Measurements from ENCODE around the gene NR2F1-AS1. TPM values are rescaled to one million over a fixed set of nuclear protein-coding genes. Genes with fewer than 3 reads are reported as not detected.

Gene NR2F1-AS1
- polyA plus RNA-seq, 2 of the 4 experiments (the other 2 are of a cell fraction), result 5.5 to 8.3 TPM

GRCh38 chr5:93576994-93577853, 3.8 kb downstream of the NR2F1-AS1 start:
- Histone ChIP-seq H3K9me3 (no peaks in the 10 kb centered on the region), H3K27ac (no peak overlapping the region), H3K4me2 (no peak overlapping the region), H3K4me3 (no peak overlapping the region), H3K4me1 (peaks cover 4% of the 10 kb centered on the region; the same call in 1 of the 3 replicates)
- ChIA-PET POLR2A (no interaction called here), CTCF (interaction anchor here (1.2 to 4.4 kb wide), 4 partner anchors 14 to 224 kb away, joined by 3 to 14 read pairs (median 4); no protein-coding TSS in a partner anchor)
- FAIRE-seq (no peak), ATAC-seq (no peak), DNase-seq (ENCODE audit: low read depth in 1 of 2, low spot score in 1 of 2) (no peak)
- no peak for TF ChIP-seq E2F6 (IDR thresholded peaks at IDR 0.05; ENCODE audit: borderline replicate concordance, low read depth)
- no peak for TF ChIP-seq FOXS1 (CRISPR knock-in tag; IDR thresholded peaks at IDR 0.05)
- TF ChIP-seq NPAS2 (CRISPR knock-in tag; IDR thresholded peaks at IDR 0.05; ENCODE audit: borderline replicate concordance), result no peak
- TF ChIP-seq ZNF302 (CRISPR knock-in tag; IDR thresholded peaks at IDR 0.05), result no peak
- TF ChIP-seq MYC (IDR thresholded peaks at IDR 0.05; ENCODE audit: borderline replicate concordance, low read length), result no peak
- TF ChIP-seq MAZ (IDR thresholded peaks at IDR 0.05; ENCODE audit: borderline replicate concordance, low read depth, low read length), result no peak
- no peak for TF ChIP-seq ZFP36 (IDR thresholded peaks at IDR 0.05; ENCODE audit: borderline replicate concordance, partially characterized antibody)
- TF ChIP-seq SMC3 (IDR thresholded peaks at IDR 0.05), result no peak
- no peak for TF ChIP-seq HES2 (IDR thresholded peaks at IDR 0.05)
- no peak for TF ChIP-seq PBX3 (IDR thresholded peaks at IDR 0.05)
- no peak for TF ChIP-seq NR3C1 (IDR thresholded peaks at IDR 0.05)
- no peak for TF ChIP-seq MAFK (IDR thresholded peaks at IDR 0.05; ENCODE audit: partially characterized antibody)
- TF ChIP-seq FOSB (CRISPR knock-in tag; IDR thresholded peaks at IDR 0.05), result no peak
- TF ChIP-seq JUNB (IDR thresholded peaks at IDR 0.05), result no peak
- WGBS (ENCODE audit: missing lambda C conversion rate), result 82% methylated on average over 9 of the region's 9 CpGs

GRCh38 chr5:93575461-93576414, 5.3 kb downstream of the NR2F1-AS1 start:
- Histone ChIP-seq H3K9me3 (no peaks in the 10 kb centered on the region), H3K4me2 (no peak overlapping the region), H3K27ac (no peak overlapping the region), H3K4me3 (no peak overlapping the region), H3K4me1 (peaks cover 4% of the 10 kb centered on the region; the same call in 1 of the 3 replicates)
- ChIA-PET CTCF (interaction anchor here (1.3 kb wide), 1 partner anchor 16 kb away, joined by 3 read pairs; no protein-coding TSS in a partner anchor), POLR2A (no interaction called here)
- WGBS (ENCODE audit: missing lambda C conversion rate), result 84% methylated on average over 6 of the region's 6 CpGs
- TF ChIP-seq KDM5A (IDR thresholded peaks at IDR 0.05), result no peak
- TF ChIP-seq FOXS1 (CRISPR knock-in tag; IDR thresholded peaks at IDR 0.05), result no peak
- TF ChIP-seq USF2 (IDR thresholded peaks at IDR 0.05), result no peak
- no peak for TF ChIP-seq MAZ (IDR thresholded peaks at IDR 0.05; ENCODE audit: borderline replicate concordance, low read depth, low read length)
- TF ChIP-seq CHD2 (IDR thresholded peaks at IDR 0.05; ENCODE audit: low read length, partially characterized antibody), result no peak
- TF ChIP-seq CHD4 (IDR thresholded peaks at IDR 0.05; ENCODE audit: borderline replicate concordance), result no peak
- TF ChIP-seq CTCF (IDR thresholded peaks at IDR 0.05), result no peak
- no peak for TF ChIP-seq MYC (IDR thresholded peaks at IDR 0.05; ENCODE audit: borderline replicate concordance, low read length)
- DNase-seq (ENCODE audit: low read depth in 1 of 2, low spot score in 1 of 2) (no peak), ATAC-seq (no peak), FAIRE-seq (no peak)

Data from A549 (cell line).